ENCODE data around the gene WHAMM.

WHAMM gene

DNA sequence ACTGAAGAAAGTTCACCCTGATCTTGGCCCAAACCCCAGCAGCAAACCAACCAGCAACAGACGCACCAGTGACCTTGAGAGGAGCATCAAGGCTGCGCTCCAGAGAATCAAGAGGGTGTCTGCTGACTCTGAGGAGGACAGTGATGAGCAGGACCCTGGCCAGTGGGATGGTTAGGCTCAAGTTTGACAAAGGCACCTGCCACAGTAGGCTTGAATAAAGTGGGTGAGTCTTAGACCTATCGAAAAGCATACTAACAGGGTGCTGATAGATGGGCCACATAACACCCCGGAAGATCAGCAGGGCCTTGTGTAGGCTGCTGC is 23.9 kb downstream of the WHAMM start:
- no peak for DNase-seq (ENCODE audit: low read depth in 1 of 2, low spot score in 1 of 2)

DNA sequence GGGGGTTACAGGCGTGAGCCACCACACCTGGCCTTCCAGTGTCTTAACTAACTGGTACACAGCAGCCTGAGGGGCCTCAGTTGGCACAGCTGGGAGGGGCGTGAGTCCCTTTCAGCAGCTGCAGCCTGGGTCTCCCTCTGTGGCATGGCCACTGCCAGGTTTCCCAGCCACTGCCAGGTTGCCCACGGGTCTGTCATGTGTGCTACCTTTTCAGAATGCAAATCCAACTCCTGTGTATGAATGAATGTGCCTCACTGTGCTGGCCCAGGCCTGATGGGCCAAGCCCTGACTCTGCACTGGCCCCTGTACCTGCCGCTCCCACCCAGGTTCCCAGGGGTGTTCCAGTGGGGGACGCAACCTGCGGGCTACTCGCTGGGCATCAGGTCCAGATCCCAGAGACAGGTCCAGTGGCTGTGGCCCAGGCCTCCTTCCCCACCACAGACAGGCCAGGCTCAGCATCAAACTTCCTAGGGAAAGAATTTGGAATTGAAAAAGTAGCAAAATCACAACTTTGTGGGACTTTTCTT is 26.0 kb downstream of the WHAMM start:
- DNase-seq (ENCODE audit: low read depth in 1 of 2, low spot score in 1 of 2), result no peak

DNA sequence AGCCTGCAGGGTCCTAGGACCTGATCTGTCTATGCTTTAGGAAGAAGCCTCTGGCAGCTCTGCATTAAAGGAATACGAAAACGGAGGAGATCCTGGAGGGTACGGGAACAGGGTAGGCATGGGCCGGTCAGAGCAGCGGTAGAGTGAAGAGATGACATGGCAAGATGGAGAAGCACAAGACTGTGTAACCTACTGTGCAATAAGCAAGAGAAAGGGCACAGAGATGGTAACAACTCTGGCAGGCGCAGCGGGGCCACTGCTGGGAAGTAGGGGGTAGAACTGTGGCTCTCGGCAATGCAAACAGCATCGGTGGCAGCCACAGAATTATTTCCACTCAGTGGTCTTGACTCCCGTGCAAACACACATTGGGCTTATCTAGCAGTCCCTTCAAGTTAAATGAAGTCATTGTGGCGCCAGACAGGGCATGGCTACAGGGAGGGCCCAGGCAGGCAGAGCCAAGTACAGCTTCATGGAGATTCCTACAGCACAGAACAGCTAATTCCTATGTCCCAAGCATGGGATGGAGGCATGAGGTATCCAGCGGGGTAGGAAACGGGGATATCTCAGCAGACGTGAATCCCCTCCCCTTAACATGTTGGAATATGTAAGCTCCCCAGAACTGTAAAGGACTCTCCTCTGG is 28.8 kb downstream of the WHAMM start:
- DNase-seq (ENCODE audit: low read depth in 1 of 2, low spot score in 1 of 2), result no peak

DNA sequence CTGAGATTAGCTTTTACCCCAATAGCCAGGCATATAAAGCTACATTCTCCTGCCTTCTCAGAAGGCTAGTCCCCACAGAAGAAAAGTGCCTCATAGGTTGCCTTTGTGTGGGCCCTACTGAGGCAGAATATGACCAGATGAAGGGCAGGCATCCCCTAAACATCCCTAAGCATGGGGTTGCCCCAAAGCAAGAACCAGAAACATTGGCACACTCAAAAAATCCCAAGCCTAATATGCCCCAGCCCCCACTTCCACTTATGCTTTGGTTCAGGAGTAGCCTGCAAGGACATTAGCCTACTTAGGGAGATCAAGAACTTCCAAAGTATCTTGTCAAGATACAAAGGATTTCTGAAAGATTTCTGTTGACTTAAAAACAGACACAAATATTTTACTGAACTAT is 29.7 kb downstream of the WHAMM start:
- DNase-seq (ENCODE audit: low read depth in 1 of 2, low spot score in 1 of 2), result no peak

DNA sequence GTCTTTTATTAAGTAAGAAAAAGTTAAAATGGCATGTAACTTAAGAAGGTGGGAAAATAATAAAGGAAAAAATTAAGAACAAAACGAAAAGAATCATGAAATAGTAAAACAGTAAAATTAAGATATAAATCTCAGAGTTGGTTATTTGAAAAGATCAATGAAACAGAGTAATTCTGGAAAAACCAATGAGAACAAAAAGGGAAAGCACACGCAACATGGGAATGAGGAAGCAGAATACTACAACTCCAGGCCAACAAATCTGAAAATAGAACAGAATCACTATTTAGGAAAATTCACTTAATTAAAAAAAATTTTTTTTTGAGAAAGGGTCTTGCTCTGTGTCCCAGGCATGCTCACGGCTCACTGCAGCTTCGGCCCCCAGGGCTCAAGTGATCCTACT is 30.7 kb downstream of the WHAMM start:
- DNase-seq (ENCODE audit: low read depth in 1 of 2, low spot score in 1 of 2), result no peak

DNA sequence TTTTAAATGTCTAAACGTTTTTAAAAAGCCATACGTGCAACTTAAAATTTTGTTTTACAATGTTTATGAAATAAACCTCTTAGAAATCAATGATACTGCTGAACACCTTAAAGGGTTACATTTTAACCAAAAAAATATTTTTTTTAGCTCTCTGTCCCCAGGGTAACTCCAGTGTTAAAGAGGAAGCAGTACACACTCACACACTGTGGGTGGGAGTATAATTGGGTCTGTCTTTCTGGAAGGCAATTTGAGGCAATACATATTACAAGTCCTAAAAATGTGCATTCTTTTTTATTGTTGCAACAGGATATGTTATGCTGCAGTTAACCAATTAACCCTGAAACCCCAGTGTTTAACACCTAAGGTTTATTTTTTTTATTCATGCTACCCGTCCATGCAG is 34.1 kb downstream of the WHAMM start:
- DNase-seq (ENCODE audit: low read depth in 1 of 2, low spot score in 1 of 2), result no peak

DNA sequence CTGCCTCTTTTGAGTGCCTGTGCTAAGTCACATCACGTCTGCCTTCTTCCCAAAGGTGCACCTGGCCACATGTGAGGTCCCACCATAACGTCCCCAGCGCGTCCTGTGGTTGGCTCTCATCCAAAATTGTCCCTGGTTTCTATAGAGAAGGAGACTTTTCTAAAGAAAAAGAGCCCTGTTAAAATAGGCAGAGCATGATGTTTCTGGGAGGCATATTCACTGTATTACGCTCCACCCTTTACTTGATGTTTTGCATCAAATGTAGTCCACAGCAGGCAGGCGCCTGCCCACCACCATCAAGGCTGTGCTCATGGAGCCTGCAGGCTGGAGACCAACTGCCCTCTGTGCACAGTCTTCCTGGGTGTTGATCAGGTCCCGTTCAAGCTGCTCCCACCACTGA is 36.3 kb downstream of the WHAMM start:
- DNase-seq (ENCODE audit: low read depth in 1 of 2, low spot score in 1 of 2), result no peak

DNA sequence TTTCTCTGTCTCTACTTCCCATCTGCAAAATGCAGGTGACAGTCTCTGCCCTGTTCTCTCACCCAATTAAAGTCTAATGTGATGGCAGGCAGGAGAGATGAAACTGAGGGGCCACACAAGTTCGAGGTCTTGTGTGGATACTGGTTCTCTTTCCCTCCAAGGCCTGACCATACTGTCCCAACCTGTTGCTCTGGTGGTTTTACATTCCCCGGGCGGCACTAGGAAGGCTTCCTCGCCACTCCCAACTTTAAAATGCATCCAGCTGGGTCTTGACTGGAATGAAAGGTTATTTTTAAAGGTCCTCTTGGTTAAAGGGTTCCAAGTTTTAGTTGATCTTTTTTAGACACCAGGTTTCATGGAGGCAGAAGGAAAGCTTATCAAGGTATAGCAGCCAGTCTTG is 37.2 kb downstream of the WHAMM start:
- DNase-seq (ENCODE audit: low read depth in 1 of 2, low spot score in 1 of 2), result no peak

DNA sequence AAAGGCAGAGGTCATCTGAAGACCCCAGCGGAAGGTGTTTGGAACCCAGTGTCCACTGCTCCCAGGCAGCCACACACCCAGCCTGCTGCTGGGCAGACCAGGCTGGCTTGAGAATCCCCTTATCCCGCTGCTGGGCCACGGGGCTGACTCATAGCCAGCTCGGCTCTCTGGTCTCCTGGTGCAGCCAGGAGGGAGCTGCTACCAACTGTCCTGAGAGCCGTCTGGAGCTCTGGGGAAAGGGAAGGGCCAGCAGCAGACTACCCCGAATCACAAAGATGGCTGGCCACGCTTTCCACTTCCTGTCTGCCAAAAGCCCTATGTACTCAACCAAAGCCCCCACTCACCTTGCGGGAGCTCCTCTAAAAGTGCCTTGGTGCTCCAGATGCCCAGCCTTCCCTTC is 38.3 kb downstream of the WHAMM start:
- DNase-seq (ENCODE audit: low read depth in 1 of 2, low spot score in 1 of 2), result no peak

DNA sequence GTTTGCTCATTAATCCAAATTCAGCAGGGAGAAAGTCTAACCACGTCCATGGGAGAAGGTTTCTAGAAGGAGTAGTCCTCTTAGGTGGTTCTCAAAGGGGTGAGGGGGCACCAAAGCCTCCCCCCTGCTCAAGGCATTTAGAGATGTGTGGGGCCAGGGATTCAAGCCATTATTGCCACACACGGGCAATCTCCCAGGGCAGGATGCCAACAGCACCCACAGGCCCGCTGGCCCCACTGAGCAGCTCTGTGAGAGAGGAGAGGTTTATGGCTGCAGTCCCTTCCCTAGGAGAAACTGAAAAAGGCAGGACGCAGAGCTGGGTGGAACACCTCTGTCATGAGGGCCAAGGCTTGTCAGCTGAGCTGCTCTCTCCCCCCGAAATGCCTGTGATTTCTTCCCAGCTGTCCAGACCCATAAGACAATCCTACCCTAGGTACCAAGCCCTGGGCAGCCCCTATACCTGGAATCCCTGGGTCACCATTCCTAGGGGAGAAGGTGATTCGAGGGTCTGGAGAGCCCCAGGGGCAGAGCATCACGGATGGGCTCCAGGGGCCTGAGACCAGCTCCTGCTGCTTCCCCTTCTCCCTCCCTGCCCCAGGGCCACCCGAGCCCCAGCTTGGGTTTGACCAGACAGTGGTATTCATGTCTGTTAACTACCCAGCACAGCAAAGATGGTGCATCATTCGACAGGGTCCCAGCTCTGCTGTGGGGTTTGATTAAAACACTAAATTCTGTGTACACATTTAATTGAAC is 39.0 kb downstream of the WHAMM start:
- no peak for DNase-seq (ENCODE audit: low read depth in 1 of 2, low spot score in 1 of 2)

DNA sequence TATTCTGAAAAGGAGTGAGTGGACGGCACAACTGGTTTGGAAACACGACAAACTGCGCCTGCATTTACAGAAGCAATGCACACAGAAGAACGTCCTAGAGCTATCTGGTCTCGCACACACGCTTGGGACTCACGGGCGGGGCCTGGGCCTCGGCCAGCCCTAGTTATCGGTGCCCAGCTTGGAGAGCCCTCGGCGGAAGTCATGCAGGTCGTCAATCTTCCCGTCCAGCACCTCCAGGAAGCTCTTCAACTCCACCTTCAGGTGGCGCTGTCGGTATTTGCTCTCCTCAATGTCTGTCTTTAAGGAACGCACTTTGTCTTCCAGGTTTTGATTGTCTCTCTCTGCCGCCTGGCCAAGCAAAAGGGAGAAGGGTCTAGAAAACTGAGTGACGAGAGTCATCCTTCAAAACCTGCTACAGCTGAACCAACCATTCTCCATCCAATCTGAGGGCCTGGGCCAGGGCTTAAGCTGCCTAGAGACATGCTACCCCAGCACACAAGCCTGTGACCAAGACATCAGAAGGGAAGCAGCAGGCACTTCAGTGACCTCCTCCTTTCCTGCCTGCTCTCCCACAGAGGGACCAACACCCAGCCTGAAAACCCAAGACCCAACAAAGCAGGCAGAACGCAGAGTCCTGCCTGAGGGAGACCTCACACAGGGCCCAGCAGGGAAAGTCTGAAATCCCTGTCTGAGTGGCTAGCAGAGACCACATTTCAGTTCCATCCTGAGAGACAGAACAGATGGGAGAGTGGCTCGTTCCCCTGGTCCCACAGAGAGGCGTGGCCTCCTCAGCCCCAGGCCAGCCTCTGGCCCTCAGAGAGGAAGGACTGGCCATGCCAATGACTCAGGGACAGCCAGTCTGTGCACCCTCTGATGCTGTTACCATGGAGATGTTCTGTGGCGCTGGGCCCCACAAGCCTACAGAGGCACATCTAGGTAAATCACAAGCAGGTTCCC is 40.4 kb downstream of the WHAMM start:
- DNase-seq (ENCODE audit: low read depth in 1 of 2, low spot score in 1 of 2), result peak in 1 of 2 donors; percentile 30

DNA sequence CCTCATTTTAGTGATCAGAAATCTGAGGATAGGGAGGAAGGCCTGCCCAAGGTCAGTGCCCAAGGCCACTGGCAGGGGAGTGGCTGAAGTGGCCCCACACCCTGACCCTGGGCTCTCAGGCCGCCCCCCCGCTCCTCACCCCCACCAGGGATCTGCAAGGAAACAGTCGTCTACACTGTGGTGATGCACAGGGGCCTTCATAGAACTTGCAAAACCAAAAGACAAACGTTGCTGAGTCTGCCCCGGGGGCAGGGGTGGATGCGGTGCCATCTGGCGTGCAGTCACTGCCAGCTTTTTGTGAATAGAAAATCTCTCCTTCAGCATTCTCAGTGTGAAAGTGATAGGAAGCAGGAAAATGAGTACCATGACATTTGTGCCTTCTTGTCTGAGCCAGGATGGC is 41.3 kb downstream of the WHAMM start:
- no peak for DNase-seq (ENCODE audit: low read depth in 1 of 2, low spot score in 1 of 2)

DNA sequence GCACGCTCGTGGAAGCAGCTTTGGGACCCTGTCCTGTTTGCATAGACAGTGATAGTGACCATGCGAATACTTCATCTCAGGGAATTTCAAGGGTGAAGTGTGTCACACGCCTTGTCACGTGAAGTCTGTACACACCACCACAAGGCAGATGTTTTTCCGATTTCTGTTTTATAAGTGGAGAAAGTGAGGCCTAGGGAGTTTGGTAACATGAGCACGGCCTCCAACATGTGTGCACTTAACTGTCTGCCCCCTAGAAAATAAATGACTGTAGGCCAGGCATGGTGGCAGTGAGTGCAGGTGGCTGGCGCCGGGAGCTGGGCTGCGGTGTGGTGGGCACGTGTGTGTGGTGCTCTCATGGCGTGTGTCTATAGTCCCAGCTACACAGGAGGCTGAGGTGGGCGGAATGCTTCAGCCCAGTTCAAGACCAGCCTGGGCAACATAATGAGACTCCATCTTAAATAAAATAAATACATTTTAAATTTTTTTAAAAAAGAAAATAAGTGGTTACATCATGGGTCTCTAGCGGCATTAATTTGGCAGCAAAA is 42.0 kb downstream of the WHAMM start:
- DNase-seq (ENCODE audit: low read depth in 1 of 2, low spot score in 1 of 2), result no peak

DNA sequence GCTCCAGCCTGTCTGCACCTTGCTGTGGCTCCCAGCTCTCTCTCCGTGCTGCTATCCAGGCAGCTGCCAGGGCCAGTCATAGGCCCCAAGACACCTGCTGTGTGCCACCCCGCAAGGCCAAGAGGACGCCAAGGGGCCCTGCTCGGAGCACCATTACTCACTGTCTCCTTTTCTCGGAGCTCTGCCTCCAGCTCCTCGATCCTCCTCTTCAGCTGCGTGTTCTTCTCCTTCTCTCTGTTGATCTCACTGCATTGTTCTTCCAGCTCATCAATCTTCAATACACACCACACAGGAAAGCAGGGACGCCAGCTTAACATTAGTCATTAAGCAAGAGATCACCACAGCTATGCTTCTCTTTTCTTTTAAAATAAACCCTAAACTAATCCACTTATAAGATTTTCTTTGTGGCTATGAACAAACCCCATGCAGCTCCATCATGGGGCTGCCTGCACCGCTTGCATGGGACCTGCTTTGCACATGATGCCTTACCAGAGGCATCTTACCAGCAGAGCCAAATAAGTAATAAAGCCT is 42.6 kb downstream of the WHAMM start:
- no peak for DNase-seq (ENCODE audit: low read depth in 1 of 2, low spot score in 1 of 2)

DNA sequence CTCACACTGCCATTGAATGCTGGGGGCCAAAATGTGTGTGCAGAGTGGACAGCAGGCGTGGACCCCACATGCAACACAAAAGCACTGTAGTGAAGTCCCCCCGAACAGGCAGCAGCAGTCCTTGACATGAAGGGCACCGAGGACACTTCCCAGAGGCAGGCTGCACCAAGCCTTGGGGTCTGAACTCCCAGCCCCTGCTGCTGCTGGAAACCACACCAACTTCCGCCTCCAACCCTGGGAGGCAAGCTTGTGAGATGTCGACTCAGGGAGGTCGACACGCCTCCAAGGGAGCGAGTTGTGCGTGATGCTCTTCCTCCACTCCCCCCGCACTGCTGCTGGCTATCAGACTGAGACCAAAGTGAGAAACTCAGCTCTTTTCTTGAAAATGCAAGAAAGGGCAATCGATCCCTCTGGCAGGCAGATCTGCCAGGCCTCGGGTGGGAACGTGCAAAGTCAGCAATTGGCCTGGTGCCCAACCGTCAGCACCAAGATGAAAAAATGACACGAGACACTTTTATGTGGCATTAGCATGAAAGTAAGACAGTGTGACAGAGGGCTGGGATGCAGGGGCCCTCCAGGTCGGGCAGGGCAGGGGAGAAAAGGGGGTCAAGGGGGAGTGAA is 43.6 kb downstream of the WHAMM start:
- no peak for DNase-seq (ENCODE audit: low read depth in 1 of 2, low spot score in 1 of 2)

DNA sequence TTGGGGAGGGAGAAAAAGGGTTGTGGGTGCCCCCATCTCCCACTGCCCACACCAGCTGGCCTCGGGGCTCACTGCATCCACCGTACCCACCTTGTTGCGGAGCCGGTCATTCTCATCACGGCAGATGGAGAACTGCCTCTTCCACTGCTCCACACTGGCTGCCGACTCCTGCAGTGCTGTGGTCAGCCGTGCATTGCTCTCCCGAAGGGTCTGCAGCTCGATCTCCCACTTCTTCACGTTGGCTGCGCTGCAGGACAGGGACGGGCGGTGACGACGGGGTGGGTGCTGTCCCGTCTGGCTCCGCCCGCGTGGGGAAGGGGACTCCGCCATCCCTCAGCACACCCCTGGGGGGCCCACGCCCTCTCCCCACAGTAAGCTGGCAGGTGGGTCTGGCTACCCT is 45.1 kb downstream of the WHAMM start:
- no peak for DNase-seq (ENCODE audit: low read depth in 1 of 2, low spot score in 1 of 2)

DNA sequence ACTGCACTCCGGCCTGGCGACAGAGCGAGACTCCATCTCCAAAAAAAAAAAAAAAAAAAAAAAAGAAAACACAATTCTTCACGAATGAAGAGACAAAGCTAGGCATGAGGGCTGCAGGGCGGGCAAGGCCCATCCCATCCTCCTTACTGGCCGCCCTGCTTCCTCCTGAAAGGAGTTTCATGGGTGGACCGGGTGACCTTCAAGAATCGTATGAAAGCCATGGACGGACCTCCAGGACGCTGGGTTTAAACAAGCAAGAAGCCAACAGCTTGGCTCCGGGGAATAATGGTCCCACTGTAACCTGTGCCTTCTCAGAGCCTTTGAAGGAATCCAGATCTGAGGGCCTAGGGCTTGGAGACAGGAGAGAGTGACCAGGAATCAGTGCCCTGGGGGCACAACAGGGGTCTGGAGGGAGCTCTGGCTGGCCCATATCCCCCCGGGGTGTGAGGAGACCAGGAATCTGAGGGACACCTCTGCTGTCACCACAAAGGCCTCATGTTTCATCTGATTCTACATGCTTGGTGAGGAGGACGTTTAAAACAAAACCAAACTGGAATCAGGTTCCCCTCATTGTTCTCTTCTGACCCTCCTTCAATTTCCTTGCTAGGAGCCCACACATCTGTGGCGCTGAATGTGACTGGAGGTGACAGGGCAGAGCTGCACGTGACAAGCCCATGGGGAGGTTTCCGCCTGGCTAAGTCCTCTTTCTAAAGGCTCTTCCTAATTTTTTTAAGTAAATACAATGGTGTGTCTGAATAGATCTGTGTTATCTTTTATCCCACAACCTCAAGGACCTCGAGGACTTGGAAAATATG is 46.1 kb downstream of the WHAMM start:
- no peak for DNase-seq (ENCODE audit: low read depth in 1 of 2, low spot score in 1 of 2)

DNA sequence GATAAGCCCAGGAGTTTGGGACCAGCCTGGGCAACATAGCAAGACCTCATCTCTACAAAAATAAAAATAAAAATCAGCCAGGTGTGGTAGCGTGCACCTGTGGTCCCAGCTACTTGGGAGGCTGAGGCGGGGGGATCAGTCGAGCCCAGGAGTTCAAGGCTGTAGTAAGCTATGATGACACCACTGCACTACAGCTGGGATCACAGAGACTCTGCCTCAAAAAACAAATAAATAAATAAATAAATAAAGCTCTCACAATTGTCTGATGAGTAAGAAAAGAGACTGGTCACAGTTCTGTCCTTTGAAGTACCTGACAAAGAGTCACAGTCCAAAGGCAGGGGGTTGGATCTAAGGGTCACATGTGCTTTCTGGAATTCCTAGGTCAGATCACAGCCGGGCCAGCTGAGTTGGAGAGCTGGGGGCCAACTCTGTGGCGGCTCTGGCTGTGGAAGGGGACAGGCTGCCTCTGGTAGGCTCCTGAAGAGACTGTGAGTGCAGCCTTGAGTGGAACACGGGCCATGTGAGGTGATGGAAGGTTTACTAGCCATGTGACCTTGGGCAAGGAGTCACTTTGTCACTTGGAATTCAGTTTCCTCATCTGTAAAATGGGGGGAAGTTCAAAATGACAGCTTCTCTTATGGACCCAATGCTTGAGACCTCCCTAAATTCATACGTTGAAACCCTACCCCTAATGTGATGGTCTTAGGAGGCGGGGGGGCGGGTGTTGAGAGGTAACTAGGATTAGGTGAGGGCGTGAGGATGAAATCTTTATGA is 47.2 kb downstream of the WHAMM start:
- no peak for DNase-seq (ENCODE audit: low read depth in 1 of 2, low spot score in 1 of 2)

DNA sequence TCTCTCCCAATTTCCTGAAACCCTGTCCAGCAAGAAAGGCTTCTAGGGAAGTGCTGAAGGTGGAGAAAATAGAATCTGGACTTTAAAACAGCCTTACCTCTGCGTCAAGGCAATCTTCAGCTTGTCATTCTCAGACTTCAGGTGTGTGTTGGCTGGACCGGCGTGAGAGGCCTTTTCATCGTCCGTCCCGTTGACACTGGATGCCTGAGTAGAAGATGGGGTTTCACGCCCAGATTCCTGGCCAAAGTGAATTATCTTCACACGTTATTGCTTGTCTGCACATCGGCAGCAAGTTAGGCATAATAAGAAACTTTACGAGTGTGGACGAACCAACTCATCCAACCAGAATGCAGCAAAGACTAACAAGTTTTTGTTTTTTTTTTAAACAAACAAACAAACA is 49.5 kb downstream of the WHAMM start:
- DNase-seq (ENCODE audit: low read depth in 1 of 2, low spot score in 1 of 2), result no peak
